ENCODE data around the gene AURKA.

- no peak for TF ChIP-seq MAX (IDR thresholded peaks at IDR 0.05)
- no peak for TF ChIP-seq RAD21 (IDR thresholded peaks at IDR 0.05; ENCODE audit: low read depth)
- no peak for TF ChIP-seq ZBTB7A (IDR thresholded peaks at IDR 0.05; ENCODE audit: low read depth)
- TF ChIP-seq NFIC (IDR thresholded peaks at IDR 0.05), result no peak
- no peak for TF ChIP-seq YY1 (IDR thresholded peaks at IDR 0.05; ENCODE audit: low read depth)
- no peak for TF ChIP-seq EP300 (IDR thresholded peaks at IDR 0.05; ENCODE audit: borderline replicate concordance)
- TF ChIP-seq TCF12 (IDR thresholded peaks at IDR 0.05; ENCODE audit: low read depth), result no peak
- TF ChIP-seq TEAD4 (IDR thresholded peaks at IDR 0.05), result no peak
- TF ChIP-seq CEBPB (IDR thresholded peaks at IDR 0.05), result peak; percentile 50; the same call in 1 of the 2 replicates
- TF ChIP-seq EGR1 (IDR thresholded peaks at IDR 0.05), result no peak
- no peak for TF ChIP-seq USF1 (IDR thresholded peaks at IDR 0.05)
These were observed 19.9 kb upstream of the AURKA start, which contains the start of gene CASS4 for GRCh38 chr20:56411759-56412472.

Measured in Ishikawa (cell line).